ENCODE data around the gene SPAG16. TPM values are rescaled to one million over a fixed set of nuclear protein-coding genes. Genes with fewer than 3 reads are reported as not detected.

Gene SPAG16
- total RNA-seq, 2 experiments from 2014 or later, result 2.8 to 3.2 TPM

DNA sequence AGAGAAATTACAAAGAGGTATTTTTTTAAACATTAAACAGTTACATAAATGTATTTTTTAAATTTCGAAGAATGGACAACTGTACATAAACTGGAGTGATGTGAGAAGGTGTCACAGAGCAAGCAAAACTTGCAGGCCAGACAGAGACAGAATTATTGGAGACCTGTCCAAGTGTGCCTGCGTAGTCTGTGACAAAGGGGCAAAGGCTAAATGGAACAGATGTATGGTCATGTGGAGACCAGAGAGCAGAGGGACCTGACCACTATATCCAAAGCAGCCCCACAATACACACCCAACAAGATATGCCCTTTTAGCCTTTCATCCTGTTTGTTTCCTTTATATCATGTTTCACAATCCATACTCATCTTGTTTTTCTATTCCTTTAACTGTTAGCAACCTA lies 901.3 kb downstream of the SPAG16 start:
- ATAC-seq (ENCODE audit: poor library complexity) (no peak), DNase-seq (no peak)
- no peak overlapping the region for H3K4me3 Mint-ChIP-seq
- Histone ChIP-seq H3K36me3 (ENCODE audit: insufficient read depth, low read length) (no peaks in the 10 kb centered on the region), H3K27ac (ENCODE audit: low read depth in 1 of 2, low read length in 2 of 2) (no peak overlapping the region), H3K9me3 (ENCODE audit: control insufficient read depth in 1 of 2, insufficient read depth in 1 of 2, low read length in 2 of 2) (no peaks in the 10 kb centered on the region), H3K27me3 (ENCODE audit: control insufficient read depth in 1 of 2, insufficient read depth in 2 of 2, low read length in 2 of 2) (no peaks in the 10 kb centered on the region), H3K4me3 (ENCODE audit: low read length) (no peak overlapping the region), H3K4me1 (ENCODE audit: insufficient read depth, low read length) (no peaks in the 10 kb centered on the region)
- H3K4me1 Mint-ChIP-seq (ENCODE audit: low read depth), result no peaks in the 10 kb centered on the region
- no peaks in the 10 kb centered on the region for H3K36me3 Mint-ChIP-seq (ENCODE audit: low read depth)
- H3K9me3 Mint-ChIP-seq, result no peaks in the 10 kb centered on the region
- CTCF ChIA-PET, result no interaction called here
- H3K27me3 Mint-ChIP-seq, result no peaks in the 10 kb centered on the region
- POLR2A ChIA-PET, result no interaction called here
- no peak overlapping the region for H3K27ac Mint-ChIP-seq
- intact Hi-C loops (cut with DNase I, micrococcal nuclease), result no loop called here
- TF ChIP-seq, protein P1, sequence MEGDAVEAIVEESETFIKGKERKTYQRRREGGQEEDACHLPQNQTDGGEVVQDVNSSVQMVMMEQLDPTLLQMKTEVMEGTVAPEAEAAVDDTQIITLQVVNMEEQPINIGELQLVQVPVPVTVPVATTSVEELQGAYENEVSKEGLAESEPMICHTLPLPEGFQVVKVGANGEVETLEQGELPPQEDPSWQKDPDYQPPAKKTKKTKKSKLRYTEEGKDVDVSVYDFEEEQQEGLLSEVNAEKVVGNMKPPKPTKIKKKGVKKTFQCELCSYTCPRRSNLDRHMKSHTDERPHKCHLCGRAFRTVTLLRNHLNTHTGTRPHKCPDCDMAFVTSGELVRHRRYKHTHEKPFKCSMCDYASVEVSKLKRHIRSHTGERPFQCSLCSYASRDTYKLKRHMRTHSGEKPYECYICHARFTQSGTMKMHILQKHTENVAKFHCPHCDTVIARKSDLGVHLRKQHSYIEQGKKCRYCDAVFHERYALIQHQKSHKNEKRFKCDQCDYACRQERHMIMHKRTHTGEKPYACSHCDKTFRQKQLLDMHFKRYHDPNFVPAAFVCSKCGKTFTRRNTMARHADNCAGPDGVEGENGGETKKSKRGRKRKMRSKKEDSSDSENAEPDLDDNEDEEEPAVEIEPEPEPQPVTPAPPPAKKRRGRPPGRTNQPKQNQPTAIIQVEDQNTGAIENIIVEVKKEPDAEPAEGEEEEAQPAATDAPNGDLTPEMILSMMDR (IDR thresholded peaks at IDR 0.05), result no peak

DNA sequence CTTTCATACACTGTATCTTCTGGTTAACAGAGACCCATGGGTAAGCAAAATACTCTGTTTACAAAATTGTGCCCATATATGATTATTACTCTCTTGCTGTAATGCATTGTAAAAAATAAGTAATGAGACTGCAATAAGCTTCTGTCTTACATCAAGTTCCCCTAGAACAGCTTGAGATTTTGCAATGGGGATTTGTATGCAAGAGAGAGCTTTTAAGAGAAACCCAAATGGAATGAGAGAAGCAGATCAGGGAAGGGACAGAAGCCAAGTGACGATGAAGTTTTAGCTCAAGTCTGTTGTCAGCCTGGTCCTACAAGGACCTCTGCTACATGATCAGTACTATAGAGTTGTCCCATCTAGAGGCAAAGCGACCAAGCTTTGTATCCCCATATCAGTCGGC lies 908.4 kb downstream of the SPAG16 start:
- ChIA-PET POLR2A (no interaction called here), CTCF (no interaction called here)
- Mint-ChIP-seq H3K36me3 (ENCODE audit: low read depth) (no peaks in the 10 kb centered on the region), H3K9me3 (no peaks in the 10 kb centered on the region), H3K4me1 (ENCODE audit: low read depth) (no peaks in the 10 kb centered on the region), H3K27ac (no peak overlapping the region), H3K4me3 (no peak overlapping the region), H3K27me3 (no peaks in the 10 kb centered on the region)
- Histone ChIP-seq H3K36me3 (ENCODE audit: insufficient read depth, low read length) (no peaks in the 10 kb centered on the region), H3K4me1 (ENCODE audit: insufficient read depth, low read length) (no peaks in the 10 kb centered on the region), H3K9me3 (ENCODE audit: control insufficient read depth in 1 of 2, insufficient read depth in 1 of 2, low read length in 2 of 2) (no peaks in the 10 kb centered on the region), H3K27ac (ENCODE audit: low read depth in 1 of 2, low read length in 2 of 2) (no peak overlapping the region), H3K4me3 (ENCODE audit: low read length) (no peak overlapping the region), H3K27me3 (ENCODE audit: control insufficient read depth in 1 of 2, insufficient read depth in 2 of 2, low read length in 2 of 2) (no peaks in the 10 kb centered on the region)
- intact Hi-C loops (cut with DNase I, micrococcal nuclease), result no loop called here
- ATAC-seq (ENCODE audit: poor library complexity), result no peak
- TF ChIP-seq, protein P1 (IDR thresholded peaks at IDR 0.05), result no peak
- DNase-seq, result no peak

DNA sequence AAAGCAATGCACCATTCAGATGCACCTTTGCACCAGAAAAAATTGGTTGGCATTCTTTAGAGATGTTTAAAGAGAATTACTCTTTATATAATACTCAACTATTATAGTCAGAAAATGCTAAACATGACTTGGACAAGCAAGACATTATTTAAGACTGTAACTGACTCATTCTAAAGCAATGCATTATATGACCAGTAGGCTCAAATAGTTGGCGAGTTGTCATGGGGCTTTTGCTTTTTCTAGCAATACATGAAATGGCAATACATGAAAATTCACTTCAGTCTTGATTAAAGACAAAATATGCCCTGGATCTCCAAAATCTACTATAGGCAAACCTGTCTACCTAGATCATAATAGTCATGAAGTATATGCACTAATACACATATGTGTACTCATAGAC lies 909.7 kb downstream of the SPAG16 start:
- H3K9me3 Mint-ChIP-seq, result no peaks in the 10 kb centered on the region
- no peaks in the 10 kb centered on the region for H3K27me3 ChIP-seq (ENCODE audit: control insufficient read depth in 1 of 2, insufficient read depth in 2 of 2, low read length in 2 of 2)
- no peaks in the 10 kb centered on the region for H3K27me3 Mint-ChIP-seq
- H3K4me1 ChIP-seq (ENCODE audit: insufficient read depth, low read length), result no peaks in the 10 kb centered on the region
- no peak overlapping the region for H3K27ac Mint-ChIP-seq
- TF ChIP-seq, protein P1 (IDR thresholded peaks at IDR 0.05), result no peak
- H3K9me3 ChIP-seq (ENCODE audit: control insufficient read depth in 1 of 2, insufficient read depth in 1 of 2, low read length in 2 of 2), result no peaks in the 10 kb centered on the region
- no peak overlapping the region for H3K4me3 ChIP-seq (ENCODE audit: low read length)
- POLR2A ChIA-PET, result no interaction called here
- no peaks in the 10 kb centered on the region for H3K36me3 Mint-ChIP-seq (ENCODE audit: low read depth)
- intact Hi-C loops (cut with DNase I, micrococcal nuclease), result no loop called here
- ATAC-seq (ENCODE audit: poor library complexity), result no peak
- H3K4me3 Mint-ChIP-seq, result no peak overlapping the region
- DNase-seq, result no peak
- no peaks in the 10 kb centered on the region for H3K4me1 Mint-ChIP-seq (ENCODE audit: low read depth)
- H3K27ac ChIP-seq (ENCODE audit: low read depth in 1 of 2, low read length in 2 of 2), result no peak overlapping the region
- CTCF ChIA-PET, result no interaction called here
- H3K36me3 ChIP-seq (ENCODE audit: insufficient read depth, low read length), result no peaks in the 10 kb centered on the region
